ENCODE measurements around the gene RCAN1. TPM values are rescaled to one million over a fixed set of nuclear protein-coding genes. Genes with fewer than 3 reads are reported as not detected.

RCAN1 gene
- total RNA-seq, 1 experiment from 2014 or later, result 9.7 TPM

DNA sequence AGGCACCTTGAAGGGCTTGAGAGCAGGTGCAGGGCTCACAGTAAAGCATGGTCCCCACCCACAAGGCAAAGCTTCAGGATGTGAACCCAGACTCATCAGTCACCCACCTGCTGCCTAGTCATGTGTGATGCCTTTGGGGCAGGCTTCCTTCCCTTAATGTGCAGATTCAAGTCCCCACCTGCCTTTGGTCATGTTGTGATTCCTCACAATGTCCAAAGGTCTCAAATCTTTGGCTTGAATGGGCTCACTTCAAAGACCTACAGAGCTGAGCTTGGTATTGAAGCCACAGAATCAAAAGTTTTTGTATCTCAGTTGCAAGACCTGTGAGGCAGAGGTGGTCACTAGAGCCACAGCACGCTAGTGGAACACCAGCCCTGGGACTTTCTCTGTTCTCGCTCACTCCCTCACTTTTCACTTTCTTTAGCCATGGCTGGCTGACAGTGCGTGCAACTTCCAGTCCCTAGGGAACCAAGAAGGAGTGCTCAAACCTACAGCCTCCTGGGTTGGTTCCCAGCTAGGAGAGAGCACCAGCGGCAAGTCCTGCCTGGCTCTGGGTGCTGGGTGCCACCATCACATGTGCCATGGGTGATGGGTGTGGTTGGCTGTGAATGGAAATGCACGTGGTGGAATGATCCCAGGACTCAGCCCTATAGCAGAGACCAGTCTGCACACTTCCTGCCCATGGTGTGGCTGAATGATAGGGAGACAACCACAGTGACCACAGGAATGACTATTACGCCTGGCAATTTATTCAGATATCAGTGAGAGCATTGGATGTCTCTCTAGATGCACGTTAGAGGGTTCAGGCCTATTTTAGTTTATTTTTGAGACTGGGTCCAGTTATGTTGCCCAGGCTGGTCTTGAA, 27.5 kb upstream of the RCAN1 start:
- H3K9ac ChIP-seq (ENCODE audit: low read length), result no peak overlapping the region
- no peaks in the 10 kb centered on the region for H3K9me3 ChIP-seq (ENCODE audit: control insufficient read depth in 1 of 2, insufficient read depth in 1 of 2, low read depth in 1 of 2, low read length in 2 of 2)
- no TSS peak for BruUV-seq (replicated peaks)
- ChIA-PET CTCF (no interaction called here), RAD21 (ENCODE audit: low non-redundant PET in 1 of 2, low total read pairs in 2 of 2, uncharacterized antibody in 2 of 2, unreplicated experiment in 2 of 2) (no interaction called here), POLR2A (no interaction called here)
- H3K4me1 ChIP-seq (ENCODE audit: control insufficient read depth in 1 of 2, insufficient read depth in 2 of 2, low read length in 2 of 2), result no peaks in the 10 kb centered on the region
- no peak overlapping the region for H3K4me3 ChIP-seq (replicated peaks in 1 of 2; ENCODE audit: low read depth in 1 of 2, low read length in 2 of 2)
- H3K9me2 ChIP-seq (ENCODE audit: insufficient read depth), result no peaks in the 10 kb centered on the region
- ATAC-seq (no peak), DNase-seq (ENCODE audit: low read depth, low spot score) (no peak)
- H3K27me3 ChIP-seq (ENCODE audit: insufficient read depth, low read length), result no peaks in the 10 kb centered on the region
- H3K4me2 ChIP-seq (ENCODE audit: low read length), result no peak overlapping the region
- TF ChIP-seq CEBPB (IDR thresholded peaks at IDR 0.05; ENCODE audit: low read depth) (no peak), EGR1 (IDR thresholded peaks at IDR 0.05; ENCODE audit: low read depth) (no peak), ZFX (IDR thresholded peaks at IDR 0.05) (no peak), YY1 (IDR thresholded peaks at IDR 0.05; ENCODE audit: extremely low read depth, insufficient replicate concordance, low read depth, low read length) (no peak), SP1 (IDR thresholded peaks at IDR 0.05; ENCODE audit: low read depth) (no peak), ZNF274 (IDR thresholded peaks at IDR 0.05; ENCODE audit: low read depth, low read length) (no peak), SIN3A (IDR thresholded peaks at IDR 0.05; ENCODE audit: low read depth) (no peak), JUND (IDR thresholded peaks at IDR 0.05) (no peak)
- TF ChIP-seq, protein P1, sequence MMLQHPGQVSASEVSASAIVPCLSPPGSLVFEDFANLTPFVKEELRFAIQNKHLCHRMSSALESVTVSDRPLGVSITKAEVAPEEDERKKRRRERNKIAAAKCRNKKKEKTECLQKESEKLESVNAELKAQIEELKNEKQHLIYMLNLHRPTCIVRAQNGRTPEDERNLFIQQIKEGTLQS (IDR thresholded peaks at IDR 0.05), result no peak
- TF ChIP-seq, protein P2, sequence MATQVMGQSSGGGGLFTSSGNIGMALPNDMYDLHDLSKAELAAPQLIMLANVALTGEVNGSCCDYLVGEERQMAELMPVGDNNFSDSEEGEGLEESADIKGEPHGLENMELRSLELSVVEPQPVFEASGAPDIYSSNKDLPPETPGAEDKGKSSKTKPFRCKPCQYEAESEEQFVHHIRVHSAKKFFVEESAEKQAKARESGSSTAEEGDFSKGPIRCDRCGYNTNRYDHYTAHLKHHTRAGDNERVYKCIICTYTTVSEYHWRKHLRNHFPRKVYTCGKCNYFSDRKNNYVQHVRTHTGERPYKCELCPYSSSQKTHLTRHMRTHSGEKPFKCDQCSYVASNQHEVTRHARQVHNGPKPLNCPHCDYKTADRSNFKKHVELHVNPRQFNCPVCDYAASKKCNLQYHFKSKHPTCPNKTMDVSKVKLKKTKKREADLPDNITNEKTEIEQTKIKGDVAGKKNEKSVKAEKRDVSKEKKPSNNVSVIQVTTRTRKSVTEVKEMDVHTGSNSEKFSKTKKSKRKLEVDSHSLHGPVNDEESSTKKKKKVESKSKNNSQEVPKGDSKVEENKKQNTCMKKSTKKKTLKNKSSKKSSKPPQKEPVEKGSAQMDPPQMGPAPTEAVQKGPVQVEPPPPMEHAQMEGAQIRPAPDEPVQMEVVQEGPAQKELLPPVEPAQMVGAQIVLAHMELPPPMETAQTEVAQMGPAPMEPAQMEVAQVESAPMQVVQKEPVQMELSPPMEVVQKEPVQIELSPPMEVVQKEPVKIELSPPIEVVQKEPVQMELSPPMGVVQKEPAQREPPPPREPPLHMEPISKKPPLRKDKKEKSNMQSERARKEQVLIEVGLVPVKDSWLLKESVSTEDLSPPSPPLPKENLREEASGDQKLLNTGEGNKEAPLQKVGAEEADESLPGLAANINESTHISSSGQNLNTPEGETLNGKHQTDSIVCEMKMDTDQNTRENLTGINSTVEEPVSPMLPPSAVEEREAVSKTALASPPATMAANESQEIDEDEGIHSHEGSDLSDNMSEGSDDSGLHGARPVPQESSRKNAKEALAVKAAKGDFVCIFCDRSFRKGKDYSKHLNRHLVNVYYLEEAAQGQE (IDR thresholded peaks at IDR 0.05; ENCODE audit: low read depth), result no peak
- TF ChIP-seq, protein P3, sequence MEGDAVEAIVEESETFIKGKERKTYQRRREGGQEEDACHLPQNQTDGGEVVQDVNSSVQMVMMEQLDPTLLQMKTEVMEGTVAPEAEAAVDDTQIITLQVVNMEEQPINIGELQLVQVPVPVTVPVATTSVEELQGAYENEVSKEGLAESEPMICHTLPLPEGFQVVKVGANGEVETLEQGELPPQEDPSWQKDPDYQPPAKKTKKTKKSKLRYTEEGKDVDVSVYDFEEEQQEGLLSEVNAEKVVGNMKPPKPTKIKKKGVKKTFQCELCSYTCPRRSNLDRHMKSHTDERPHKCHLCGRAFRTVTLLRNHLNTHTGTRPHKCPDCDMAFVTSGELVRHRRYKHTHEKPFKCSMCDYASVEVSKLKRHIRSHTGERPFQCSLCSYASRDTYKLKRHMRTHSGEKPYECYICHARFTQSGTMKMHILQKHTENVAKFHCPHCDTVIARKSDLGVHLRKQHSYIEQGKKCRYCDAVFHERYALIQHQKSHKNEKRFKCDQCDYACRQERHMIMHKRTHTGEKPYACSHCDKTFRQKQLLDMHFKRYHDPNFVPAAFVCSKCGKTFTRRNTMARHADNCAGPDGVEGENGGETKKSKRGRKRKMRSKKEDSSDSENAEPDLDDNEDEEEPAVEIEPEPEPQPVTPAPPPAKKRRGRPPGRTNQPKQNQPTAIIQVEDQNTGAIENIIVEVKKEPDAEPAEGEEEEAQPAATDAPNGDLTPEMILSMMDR (IDR thresholded peaks at IDR 0.05 in 2 of 3, conservative IDR thresholded peaks at IDR 0.05 in 1 of 3; ENCODE audit: borderline replicate concordance in 1 of 3, insufficient read depth in 1 of 3, low read depth in 2 of 3, low read length in 2 of 3), result no peak
- H3K27ac ChIP-seq (ENCODE audit: low read depth, low read length), result no peak overlapping the region
- intact Hi-C loops (cut with micrococcal nuclease), result no loop called here
- H4K20me1 ChIP-seq (ENCODE audit: insufficient read depth), result no peaks in the 10 kb centered on the region
- H2AFZ ChIP-seq (ENCODE audit: low read depth, low read length, poor library complexity, severe bottlenecking), result no peak overlapping the region
- H3K36me3 ChIP-seq (ENCODE audit: control insufficient read depth in 1 of 2, insufficient read depth in 2 of 2, low read length in 2 of 2), result no peaks in the 10 kb centered on the region
- no peaks in the 10 kb centered on the region for H3K79me2 ChIP-seq (ENCODE audit: insufficient read depth, low read length)
